Stimulated activated CD8-positive, alpha-beta memory T cell treated with anti-CD3 and anti-CD28 coated beads, Interleukin-12 subunit alpha, Interleukin-12 subunit beta, amount 100 ng/mL, for 1 hour (primary cell): Measurements from ENCODE around the gene MYOZ1.
"Not testable (repeated sequence)": the region's sequence is repeated elsewhere in the genome, so short reads cannot be mapped to it uniquely, and the experiment has no call there.

Source experiments
- DNase-seq: peaks from one replicate; pipeline ENCODE4 v3.0.0-alpha.2; 2020; ENCODE audit warnings: low read depth

The MYOZ1 gene

GRCh38 chr10:73647875-73648651 is 6.8 kb upstream of the MYOZ1 start:
- no peak for DNase-seq

DNA sequence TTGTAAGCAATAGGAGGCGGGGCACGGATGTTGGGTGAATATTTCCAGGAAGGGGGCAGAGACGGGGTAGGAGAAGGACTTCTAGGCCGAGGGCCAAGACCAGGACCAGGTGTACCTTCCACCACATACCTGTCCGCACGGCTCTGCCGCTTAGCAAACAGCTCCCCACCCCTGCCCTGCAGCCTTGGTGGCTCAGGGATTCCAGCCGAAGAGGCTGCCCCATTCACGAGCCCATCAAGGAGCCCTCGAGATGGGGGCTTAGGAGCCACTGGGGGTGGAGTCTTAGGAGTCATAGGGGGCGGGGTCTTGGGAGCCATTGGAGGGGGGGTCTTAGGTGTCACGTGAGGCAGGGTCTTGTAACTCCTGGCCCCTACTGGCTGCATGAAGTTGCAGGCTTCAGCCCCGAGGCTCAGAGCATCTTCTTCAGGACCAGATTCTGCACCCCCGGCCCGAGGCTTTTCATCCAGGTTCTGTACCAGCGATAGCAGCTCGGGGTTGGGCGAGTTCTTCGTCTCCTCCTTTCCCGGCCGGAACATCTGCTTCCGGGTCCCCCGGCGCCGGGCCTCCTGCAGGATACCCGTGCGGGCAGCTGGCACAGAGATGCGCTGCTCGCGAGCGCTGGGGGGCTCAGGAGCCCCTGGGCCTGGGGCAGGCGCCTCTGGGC is 6.1 kb upstream of the MYOZ1 start:
- no peak for DNase-seq

DNA sequence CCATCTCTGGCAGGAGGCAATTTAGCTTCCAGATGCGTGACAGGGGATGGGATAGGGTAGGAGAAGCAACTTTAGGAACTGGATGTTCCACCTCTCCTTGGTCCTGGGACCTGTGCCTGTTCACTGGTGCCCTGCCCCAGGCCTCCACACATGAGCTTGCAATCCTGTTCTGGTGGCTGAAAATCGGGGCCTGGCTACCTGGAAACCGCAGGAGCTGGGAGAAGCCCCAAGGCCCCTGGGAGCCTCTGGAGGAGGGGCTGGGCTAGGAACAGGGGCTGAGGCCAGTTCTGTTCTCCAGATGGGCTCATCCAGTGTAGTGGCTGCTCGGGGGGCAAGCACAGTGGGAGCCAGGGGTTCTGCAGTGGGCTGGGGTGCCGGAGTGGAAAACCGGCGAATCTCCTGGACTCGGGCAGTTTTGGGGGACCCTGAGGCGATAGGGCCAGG is 5.3 kb upstream of the MYOZ1 start:
- no peak for DNase-seq

- DNase-seq, result no peak
These were observed 4.0 kb upstream of the MYOZ1 start for GRCh38 chr10:73645251-73645650.

DNA sequence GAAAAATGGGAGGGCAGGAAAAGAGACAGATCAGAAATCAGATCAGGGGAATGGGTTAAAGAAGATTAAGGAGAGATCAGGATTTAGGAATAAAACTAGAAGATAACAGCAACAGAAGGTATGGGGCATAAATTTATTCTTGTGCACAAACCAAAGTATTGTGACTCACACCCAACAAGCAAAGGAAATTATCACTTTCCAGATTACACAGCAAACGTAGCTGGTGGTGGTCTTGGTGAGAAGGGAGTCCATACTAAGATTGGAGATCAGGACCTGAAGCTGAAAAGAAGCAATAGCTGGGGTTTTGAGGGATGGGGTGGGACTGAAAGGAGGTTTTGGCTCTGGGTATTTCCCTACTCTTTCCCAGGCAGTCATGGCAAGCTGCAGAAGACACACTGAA is 3.5 kb upstream of the MYOZ1 start:
- no peak for DNase-seq

GRCh38 chr10:73644015-73644743 is 2.9 kb upstream of the MYOZ1 start:
- DNase-seq, result peak; percentile 27

GRCh38 chr10:73643362-73643761 is 2.1 kb upstream of the MYOZ1 start:
- DNase-seq, result no peak

GRCh38 chr10:73639286-73639685 is 2.0 kb downstream of the MYOZ1 start:
- no peak for DNase-seq

DNA sequence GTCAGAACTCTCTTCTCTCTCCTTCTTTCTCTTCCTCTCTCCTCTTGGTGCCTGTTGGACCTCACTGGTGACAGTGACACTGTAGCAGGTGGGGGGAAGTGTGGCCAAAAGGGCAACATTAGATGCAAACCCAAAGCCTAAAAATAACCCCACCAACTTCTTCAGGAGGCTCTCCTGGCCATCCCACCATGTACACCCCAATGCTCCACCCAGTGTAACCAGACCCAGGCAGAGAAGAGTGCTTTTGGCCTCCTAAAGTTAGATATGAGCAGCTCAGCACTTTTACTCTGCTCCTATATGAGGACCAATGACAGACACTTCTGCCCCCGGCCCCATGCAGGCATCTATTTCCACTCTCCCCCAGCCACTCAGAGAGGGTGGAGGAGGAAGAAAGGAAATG is 5.5 kb downstream of the MYOZ1 start:
- no peak for DNase-seq

DNA sequence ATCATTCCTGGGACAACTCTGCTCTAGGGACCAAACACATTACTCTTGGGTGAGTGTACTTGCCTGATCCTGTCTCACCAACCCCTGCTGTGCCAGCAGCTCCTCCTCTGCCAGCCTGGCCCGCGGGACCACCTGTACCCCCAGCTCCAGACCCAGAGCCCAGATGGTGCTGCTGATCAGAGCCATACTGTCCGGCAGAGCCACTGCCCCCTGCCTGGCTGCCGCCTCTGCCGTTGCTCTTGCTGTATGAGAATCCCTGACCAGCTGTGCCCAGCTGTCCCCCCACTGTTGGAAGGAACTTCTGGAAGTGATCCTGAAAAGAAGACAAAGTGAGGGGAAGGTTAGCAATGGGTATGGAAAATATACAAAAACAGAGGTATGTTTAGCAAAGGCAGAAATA is 6.9 kb downstream of the MYOZ1 start:
- no peak for DNase-seq

DNA sequence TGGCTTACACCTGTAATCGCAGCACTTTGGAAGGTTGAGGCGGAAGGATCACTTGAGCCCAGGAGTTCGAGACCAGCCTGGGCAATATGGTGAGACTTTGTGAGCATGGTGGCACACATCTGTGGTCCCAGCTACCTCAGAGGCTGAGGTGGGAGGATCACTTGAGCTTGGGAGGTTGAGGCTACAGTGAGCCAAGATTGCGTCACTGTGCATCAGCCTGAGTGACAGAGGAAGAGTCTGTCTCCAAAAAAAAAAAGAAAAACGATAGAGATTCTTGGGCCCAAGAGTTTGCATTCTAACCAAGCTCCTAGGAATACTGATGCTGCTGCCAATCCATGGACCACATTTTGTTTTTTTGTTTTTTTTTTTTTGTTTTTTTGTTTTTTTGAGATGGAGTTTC is 12.1 kb downstream of the MYOZ1 start:
- no peak for DNase-seq

DNA sequence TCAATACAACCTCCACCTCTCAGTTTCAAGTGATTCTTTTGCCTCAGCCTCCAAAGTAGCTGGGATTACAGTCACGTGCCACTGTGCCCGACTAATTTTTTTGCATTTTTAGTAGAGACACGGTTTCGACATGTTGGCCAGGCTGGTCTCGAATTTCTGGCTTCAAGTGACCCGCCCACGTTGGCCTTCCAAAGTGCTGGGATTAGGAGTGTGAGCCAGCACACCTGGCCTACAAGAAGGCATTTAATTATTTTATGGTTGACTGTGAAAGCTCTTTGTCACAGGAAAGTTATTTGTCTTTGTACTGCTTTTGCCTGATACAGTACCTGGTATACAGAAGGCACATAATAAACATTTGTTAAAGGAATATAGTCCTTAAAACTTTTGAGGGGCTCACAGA is 12.9 kb downstream of the MYOZ1 start:
- DNase-seq, result no peak

GRCh38 chr10:73627300-73627699 is 14.0 kb downstream of the MYOZ1 start:
- no peak for DNase-seq

DNA sequence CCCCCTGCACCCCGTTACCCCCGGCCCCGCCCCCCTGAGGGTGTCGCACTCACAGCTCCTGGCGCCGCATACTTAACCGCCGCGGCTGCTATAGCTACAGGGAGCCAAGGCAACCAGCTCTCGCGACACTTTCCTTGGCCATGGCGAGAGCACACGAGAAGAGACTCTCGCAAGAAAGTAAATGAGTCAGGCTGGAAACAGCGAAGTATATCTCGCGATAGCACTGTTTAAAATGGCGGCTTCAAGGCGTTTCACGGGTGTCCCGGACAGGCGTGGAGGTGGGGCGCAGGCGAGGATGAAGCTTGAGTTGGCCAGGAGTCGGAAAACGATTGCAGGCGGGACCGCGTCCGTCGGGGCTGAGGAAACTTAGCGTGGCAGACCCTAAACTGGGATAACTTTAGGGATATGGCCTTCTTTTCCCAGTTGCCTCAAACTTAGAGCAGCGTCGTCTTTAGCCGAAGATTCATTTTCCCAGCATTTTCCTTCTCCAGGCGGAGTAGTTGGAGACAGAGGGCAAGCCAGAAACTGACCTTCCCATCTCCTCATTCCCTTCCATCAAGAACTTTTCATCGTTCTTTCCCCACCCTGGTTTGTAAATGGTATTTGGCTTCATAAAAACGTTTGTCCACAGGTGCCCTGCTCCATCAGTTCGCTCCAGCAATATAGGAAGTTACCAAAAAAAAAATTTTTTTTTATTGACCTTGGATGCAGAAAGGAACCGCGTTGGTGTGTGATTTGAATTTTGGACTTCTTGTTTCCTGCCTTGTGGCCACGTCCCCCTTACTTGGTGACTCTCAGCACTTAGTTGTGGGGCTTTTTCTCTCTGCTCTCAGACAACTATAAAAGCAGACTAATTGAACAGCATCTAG is 15.2 kb downstream of the MYOZ1 start:
- peak; percentile 83 for DNase-seq

DNA sequence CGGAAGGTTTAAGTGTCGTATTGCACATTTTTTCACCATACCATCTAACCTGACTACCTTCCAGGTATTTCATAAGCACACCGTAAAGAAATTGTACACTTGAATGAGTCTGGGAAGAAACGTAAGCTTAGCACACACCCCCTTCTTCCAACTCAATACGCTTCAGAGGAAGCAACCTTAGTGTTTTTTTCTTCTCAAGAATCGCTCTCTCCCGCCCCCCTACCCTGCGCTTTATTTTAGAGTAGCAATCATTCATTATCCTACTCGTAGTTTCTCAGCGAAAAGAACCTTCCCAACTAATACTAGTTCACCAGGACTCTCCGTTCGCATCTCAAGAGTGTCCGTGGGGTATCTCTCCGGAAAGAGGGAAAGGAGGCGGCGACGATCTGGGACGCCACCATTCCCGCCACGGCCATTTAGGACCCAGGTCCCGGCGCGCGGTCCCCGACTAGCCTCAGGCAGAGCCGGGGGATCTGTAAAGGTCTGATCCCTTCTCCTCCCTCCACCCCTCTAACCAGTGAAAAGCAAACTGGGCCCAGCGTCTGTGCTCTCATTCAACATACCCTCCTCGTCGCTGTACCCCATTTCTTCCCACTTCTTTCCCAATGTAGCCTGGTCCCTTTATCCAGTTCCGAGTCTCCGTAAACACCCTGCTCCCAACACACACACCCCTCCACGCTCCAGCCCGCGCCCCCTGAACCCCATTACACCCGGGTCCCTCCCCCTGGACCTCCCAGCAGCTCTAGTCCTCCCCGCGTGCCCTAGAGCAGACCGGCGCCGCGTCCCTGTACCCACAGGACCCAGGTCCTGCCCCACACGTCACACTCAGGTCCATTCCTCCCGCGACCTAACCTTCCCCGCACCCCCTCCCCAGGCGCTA is 16.0 kb downstream of the MYOZ1 start:
- DNase-seq, result peak; percentile 16

- no peak for DNase-seq
These were observed 18.2 kb downstream of the MYOZ1 start for GRCh38 chr10:73623056-73623455.

- DNase-seq, result not testable (repeated sequence)
These were observed 20.3 kb downstream of the MYOZ1 start for GRCh38 chr10:73620974-73621373.

- DNase-seq, result not testable (repeated sequence)
These were observed 24.1 kb downstream of the MYOZ1 start for GRCh38 chr10:73617143-73617542.

GRCh38 chr10:73614720-73615119 is 26.6 kb downstream of the MYOZ1 start:
- no peak for DNase-seq

DNA sequence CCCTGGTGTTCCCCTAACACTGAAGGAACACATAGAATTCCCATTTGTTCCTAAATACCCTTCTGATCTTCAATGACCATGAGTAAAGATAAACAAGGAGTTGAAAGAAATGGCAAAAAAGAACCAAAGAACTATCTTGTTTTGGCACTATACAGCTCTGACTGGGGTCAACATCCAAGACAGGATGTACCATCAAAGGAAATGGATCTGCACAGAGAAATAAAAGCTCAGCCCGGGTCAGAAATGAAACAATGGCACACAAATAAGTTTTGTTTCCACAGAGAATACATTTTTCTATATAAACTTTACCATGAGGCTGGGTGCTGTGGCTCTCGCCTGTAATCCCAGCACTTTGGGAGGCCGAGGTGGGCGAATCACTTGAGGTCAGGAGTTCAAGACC is 32.2 kb downstream of the MYOZ1 start:
- no peak for DNase-seq

- no peak for DNase-seq
These were observed 39.8 kb downstream of the MYOZ1 start for GRCh38 chr10:73601486-73601921.
